Liver (tissue), 3 donors: ENCODE measurements around the gene MRGPRX4.

Source experiments
- CTCF ChIP-seq: fragments of 150-350 bp; IDR thresholded peaks from 2 replicates; pipeline ENCODE4 v1.5.1; 2017; ENCODE audit warnings: improper control_type of control experiment, low read depth, low read length; ENCODE audit not compliant: missing input control
- FOXA1 ChIP-seq: IDR thresholded peaks from 2 replicates; pipeline ENCODE4 v1.6.1; 2016; ENCODE audit warnings: antibody characterized with exemption
- GABPA ChIP-seq, 2 donors: IDR thresholded peaks in 1 of 2; conservative IDR thresholded peaks in 1 of 2; 2 replicates each; pipeline ENCODE4 v1.6.1; 2016; ENCODE audit warnings: antibody characterized with exemption in 2 of 2, mild to moderate bottlenecking in 1 of 2, moderate library complexity in 1 of 2
- RAD21 ChIP-seq, 2 donors: IDR thresholded peaks; 2 replicates each; pipeline ENCODE4 v1.6.1; 2016; ENCODE audit warnings: antibody characterized with exemption in 2 of 2, mild to moderate bottlenecking in 2 of 2
- REST ChIP-seq: IDR thresholded peaks from 2 replicates; pipeline ENCODE4 v1.6.1; 2016; ENCODE audit warnings: antibody characterized with exemption, mild to moderate bottlenecking
- TAF1 ChIP-seq: conservative IDR thresholded peaks from 2 replicates; pipeline ENCODE4 v1.6.1; 2016; ENCODE audit warnings: antibody characterized with exemption, mild to moderate bottlenecking
- TF ChIP-seq, protein P1 (sequence below): IDR thresholded peaks from 2 replicates; pipeline ENCODE4 v1.6.1; 2016; ENCODE audit warnings: antibody characterized with exemption
- donor health status: healthy.
- donor health status: healthy.

- TF ChIP-seq CTCF (no peak), FOXA1 (no peak), GABPA (IDR thresholded peaks at IDR 0.05 in 1 of 2, conservative IDR thresholded peaks at IDR 0.05 in 1 of 2) (no peak), REST (no peak), RAD21 (IDR thresholded peaks at IDR 0.05) (no peak), TAF1 (no peak)
- TF ChIP-seq, protein P1, sequence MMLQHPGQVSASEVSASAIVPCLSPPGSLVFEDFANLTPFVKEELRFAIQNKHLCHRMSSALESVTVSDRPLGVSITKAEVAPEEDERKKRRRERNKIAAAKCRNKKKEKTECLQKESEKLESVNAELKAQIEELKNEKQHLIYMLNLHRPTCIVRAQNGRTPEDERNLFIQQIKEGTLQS: no peak
Observed at GRCh38 chr11:18193010-18193409, 20.4 kb downstream of the MRGPRX4 start.
